ENCODE data around the gene CCDC195. TPM values are rescaled to one million over a fixed set of nuclear protein-coding genes. Genes with fewer than 3 reads are reported as not detected.
"Not testable (repeated sequence)": the region's sequence is repeated elsewhere in the genome, so short reads cannot be mapped to it uniquely, and the experiment has no call there.

CCDC195 gene
- total RNA-seq, 1 donor from 2014 or later = not detected

DNA sequence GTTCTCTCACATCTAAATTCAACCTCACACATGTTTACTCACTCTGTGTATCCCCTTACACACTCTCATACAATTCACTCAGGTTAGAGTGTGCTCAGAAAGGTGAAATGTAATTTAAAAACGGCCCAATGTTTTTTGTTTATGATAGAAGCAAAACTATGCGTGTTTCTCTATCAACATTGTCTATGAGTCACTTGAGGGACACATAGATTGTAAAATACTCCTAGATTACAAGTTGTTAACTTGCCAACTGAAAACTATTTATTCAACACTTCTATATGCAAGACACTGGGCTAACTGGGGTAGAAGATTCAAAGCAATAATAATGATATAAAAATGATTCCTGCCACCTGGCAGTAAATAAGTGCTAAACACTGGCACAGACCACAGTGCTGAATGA, 24.6 kb downstream of the CCDC195 start:
- intact Hi-C loops (cut with micrococcal nuclease) = no loop called here

DNA sequence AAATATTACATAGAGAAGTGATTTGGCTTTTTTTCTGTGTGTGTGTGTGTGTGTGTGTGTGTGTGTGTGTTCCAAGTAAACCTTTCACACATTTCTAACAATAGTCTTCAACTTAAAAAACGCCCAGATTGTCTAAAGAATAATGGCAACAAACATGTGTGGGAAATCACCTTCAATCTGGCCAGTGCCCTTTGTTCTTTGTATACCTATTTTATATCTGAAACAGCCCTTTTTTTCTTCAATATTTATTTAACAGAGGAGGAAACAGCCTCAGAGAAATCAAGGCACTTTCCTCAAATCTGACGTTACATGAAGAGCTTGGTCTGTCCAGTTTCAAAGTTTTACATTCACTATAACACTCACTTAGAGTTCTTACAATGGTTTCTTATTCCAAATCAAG, 25.3 kb downstream of the CCDC195 start:
- intact Hi-C loops (cut with micrococcal nuclease) = no loop called here

DNA sequence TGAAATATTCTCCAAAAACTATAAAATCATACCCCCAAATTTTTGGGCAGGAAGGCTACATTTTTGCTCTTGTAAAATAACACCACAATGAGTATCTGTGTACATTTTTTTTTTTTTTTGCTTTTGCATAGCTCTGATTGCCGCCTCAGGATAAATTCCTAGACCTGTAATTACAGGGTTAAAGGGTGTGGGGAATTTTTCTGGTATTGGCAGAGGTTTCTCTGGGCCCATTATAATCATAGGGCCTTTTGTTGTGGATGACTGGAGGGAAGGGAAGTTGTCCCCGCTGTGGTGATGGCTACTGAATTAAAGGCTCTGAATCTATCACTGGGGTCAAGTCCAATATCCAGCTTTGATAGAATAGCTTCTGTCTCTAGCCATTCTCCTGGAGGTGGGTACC, 26.6 kb downstream of the CCDC195 start:
- intact Hi-C loops (cut with micrococcal nuclease) = no loop called here

- intact Hi-C loops (cut with micrococcal nuclease) = no loop called here
Observed at GRCh38 chr2:224688997-224689396, 27.2 kb downstream of the CCDC195 start.

- intact Hi-C loops (cut with micrococcal nuclease) = no loop called here
Observed at GRCh38 chr2:224687156-224687555, 29.0 kb downstream of the CCDC195 start.

- intact Hi-C loops (cut with micrococcal nuclease) = no loop called here
Observed at GRCh38 chr2:224685121-224685520, 31.0 kb downstream of the CCDC195 start.

- intact Hi-C loops (cut with micrococcal nuclease) = no loop called here
Observed at GRCh38 chr2:224682134-224682533, 34.0 kb downstream of the CCDC195 start.

DNA sequence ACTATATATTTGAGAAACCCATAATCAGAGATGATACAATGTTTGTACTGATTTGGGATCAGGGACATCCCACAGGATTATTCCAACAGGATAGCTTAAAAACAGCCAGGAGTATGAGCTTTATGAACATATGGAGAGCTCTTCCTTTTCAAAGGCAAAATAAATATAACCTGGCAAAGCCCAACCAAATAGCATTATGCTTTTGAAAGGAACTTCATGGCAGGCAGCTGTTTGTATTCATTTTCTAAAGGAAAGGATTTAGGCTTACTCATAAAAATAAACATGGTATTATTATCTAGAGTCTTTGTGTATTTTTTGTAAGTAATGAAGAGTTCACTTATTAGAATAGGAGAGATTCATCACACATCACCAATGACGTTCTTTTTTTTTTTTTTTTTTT, 44.4 kb downstream of the CCDC195 start:
- intact Hi-C loops (cut with micrococcal nuclease) = no loop called here

GRCh38 chr2:224670203-224670602, 46.0 kb downstream of the CCDC195 start:
- intact Hi-C loops (cut with micrococcal nuclease) = no loop called here

DNA sequence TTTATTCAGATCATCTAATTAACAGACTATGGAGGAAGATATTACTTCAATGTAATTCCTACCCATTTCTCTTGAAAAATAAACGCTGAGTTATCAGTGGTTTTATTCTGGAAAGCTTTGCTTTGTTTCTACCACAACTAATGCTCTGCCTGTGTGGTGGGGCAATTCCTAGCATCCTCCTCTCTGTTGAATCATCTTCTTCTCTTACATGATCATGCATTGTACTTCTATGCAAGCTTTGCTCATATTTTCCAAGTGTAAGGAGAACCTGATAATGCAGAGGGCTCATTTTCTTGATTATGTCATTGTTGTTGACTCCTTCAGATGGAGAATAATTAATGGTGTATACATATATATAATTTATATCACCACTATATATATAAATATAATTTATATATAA, 46.7 kb downstream of the CCDC195 start:
- intact Hi-C loops (cut with micrococcal nuclease) = no loop called here

- intact Hi-C loops (cut with micrococcal nuclease) = no loop called here
Observed at GRCh38 chr2:224668123-224668909, 47.8 kb downstream of the CCDC195 start.

DNA sequence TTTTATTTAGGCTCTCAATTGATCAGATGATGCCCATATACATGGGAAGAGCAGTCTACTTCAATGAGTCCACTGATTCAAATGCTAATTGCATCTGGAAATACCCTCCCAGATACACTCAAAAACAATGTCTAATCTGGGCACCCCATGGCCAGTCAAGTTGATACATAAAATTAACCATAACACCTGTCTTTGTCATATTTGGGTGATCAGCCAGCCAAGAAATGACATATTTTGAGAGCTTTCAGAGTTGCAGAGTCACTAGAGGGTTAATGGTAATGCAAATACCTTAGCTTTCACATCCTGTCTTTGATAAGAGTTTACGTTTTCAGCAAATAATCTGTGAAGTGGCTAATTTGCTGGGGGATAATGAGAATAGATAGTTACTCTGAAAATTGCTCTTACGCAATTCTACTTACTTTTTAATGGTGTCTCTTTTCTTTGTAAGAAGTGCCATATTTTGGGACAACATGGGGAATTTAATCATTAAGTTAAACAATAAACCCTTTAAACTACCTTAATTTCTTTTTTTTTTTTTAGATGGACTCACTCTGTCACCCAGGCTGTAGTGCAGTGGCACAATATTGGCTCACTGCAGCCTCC, 49.1 kb downstream of the CCDC195 start:
- intact Hi-C loops (cut with micrococcal nuclease) = no loop called here

GRCh38 chr2:224663322-224663721, 52.8 kb downstream of the CCDC195 start:
- intact Hi-C loops (cut with micrococcal nuclease) = not testable (repeated sequence)

- intact Hi-C loops (cut with micrococcal nuclease) = not testable (repeated sequence)
Observed at GRCh38 chr2:224661708-224662107, 54.5 kb downstream of the CCDC195 start.

DNA sequence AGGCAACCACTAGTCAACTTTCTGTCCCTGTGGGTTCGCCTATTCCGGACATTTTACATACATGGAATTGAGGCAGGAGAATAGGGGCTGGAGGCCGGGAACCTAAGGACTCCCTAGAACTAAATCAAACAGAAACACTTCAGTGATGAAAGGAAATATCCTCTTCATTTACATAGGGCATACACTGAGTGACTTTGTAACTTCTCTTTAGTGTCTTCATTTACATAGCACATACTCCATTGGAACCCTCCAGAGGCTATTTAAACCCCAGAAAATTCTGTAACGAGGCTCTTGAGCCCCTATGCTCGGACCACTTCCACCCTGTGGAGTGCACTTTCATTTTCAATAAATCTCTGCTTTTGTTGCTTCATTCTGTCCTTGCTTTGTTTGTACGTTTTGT, 56.5 kb downstream of the CCDC195 start:
- intact Hi-C loops (cut with micrococcal nuclease) = no loop called here

DNA sequence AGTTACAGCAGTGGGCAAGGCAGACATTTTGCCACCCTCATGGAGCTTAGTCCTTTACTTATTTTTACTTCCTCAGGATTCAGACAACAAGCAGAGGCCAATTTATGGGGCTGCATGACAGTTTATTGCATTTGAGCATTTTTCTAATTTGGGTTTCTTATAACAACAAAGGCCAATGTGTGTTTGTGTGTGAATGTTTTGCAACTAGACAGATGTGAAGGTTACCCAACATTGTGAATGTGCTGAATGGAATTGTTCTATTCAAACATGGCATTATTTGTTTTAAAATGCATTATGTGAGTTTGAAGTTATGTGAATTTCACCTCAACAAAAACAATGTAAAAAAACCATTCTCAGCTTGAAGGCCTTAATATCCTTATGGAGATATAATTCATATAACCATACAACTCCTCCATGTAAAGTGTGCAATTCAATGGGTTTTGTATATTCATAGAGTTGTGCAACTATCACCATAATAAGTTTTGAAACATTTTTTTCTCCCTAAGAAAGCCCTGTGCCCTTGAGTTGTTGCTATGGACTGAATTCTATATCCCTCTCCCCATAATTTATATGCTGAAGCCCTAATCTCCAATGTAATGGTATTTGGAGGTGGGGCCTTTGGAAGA, 57.3 kb downstream of the CCDC195 start:
- intact Hi-C loops (cut with micrococcal nuclease) = no loop called here

- intact Hi-C loops (cut with micrococcal nuclease) = no loop called here
Observed at GRCh38 chr2:224657349-224657748, 58.8 kb downstream of the CCDC195 start.

GRCh38 chr2:224655006-224655537, 61.1 kb downstream of the CCDC195 start:
- intact Hi-C loops (cut with micrococcal nuclease) = no loop called here
